Stimulated activated CD4-positive, alpha-beta T cell treated with anti-CD3 and anti-CD28 coated beads, Interleukin-1b, Interleukin-23, amount 100 ng/mL, for 48 hours (primary cell): ENCODE results near the gene WHRN.

ENCODE experiments used
- DNase-seq: peaks from one replicate; pipeline ENCODE4 v3.0.0-alpha.2; 2020

The WHRN gene

DNA sequence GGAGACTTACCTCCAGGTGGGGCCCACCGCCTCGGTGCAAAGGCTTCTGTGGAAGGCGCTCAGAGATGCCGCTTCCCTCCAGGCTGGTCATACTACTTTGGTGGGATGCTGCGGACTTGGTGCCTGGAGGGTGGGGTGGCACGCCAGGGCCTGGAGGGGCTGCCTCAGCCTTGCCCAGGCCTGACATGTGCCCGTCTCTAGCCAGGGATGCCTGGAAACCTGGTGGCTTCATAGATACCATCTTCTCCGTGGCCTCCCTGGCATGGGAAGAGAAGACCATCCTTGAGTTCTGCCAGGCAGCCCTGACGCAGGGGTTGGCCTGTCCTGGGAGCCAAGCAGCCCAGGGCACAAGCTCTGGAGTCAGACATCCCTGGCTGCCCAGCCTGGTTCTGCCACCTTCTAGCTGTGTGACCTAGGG is 147.4 kb downstream of the WHRN start:
- DNase-seq: no peak

DNA sequence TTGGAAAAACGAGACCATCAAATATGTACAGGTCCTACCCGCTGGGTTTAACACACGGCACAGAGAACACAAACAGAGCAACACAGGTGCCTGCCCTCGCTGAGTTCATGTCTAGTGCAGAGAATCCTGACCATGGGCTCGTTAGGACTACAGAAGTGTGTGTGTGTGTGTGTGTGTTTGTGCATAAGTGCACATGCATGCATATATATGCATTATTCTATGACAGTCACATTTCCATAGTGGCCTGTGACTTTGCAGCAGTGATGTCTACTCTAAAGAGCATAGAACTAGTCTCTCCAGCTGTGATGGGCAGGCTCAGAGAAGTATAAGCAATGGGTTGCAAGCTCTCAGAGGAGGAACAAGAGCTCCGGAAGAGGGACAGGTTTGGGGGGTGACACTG is 147.9 kb downstream of the WHRN start:
- no peak for DNase-seq

DNA sequence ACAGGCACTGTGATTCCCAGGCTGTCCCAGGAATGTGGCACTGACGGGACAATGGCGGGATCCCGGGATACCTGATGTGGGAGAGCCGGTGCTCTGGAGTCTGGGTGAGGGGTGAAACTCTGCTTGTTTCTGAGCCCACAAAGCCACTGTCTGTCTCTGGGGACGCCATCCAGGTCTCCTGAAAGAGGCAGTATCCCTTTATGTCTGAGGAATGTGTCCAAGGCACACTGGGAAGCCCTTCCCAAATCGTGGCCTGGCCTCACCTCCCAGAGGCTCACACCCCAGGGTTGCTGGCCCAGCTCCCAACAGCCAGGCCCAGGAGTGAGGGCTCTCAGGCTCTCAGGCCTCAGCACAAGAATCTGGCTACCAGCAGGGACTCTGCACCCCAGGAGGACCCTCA is 148.5 kb downstream of the WHRN start:
- DNase-seq: no peak

DNA sequence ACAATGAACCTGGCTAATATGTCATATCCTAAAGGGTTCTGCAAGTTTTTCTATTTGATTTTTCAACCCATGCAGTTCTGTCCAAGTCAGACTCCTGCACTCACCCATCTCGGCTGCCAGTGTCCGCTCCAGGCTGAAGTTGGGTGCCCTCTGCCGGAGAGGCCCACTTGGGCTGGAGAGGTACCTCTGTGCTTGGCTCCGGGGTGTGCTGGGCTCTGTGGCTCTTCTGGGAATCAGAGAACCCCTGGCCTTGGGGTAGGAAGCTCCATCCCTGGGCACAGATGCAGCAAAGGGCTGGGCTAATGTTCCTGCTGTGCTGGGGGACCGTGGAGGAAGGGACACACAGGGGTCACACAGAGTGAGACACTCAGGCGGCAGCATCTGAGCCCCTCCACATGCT is 149.5 kb downstream of the WHRN start:
- DNase-seq: no peak
